Esophagus muscularis mucosa (tissue), 4 donors: ENCODE measurements around the gene RRAGC.

Source experiments
- CTCF ChIP-seq, 3 experiments: fragments of 200-600 bp in 2 of 3; fragments of 450-650 bp in 1 of 3; sonication (generic) in 2 of 3; IDR thresholded peaks; one replicate each; pipeline ENCODE4 v1.5.1; 2017 to 2019; ENCODE audit warnings: antibody characterized with exemption in 3 of 3, mild to moderate bottlenecking in 2 of 3, moderate library complexity in 1 of 3
- EP300 ChIP-seq: sonication (generic); formaldehyde crosslinking; IDR thresholded peaks from one replicate; pipeline ENCODE4 v1.6.1; 2017; ENCODE audit warnings: antibody characterized with exemption
- POLR2A ChIP-seq: fragments of 450-650 bp; IDR thresholded peaks from one replicate; pipeline ENCODE4 v1.6.1; 2017; ENCODE audit warnings: antibody characterized with exemption, moderate library complexity, mild to moderate bottlenecking, low read depth
- POLR2AphosphoS5 ChIP-seq, 2 donors: sonication (generic); formaldehyde crosslinking; IDR thresholded peaks; one replicate each; pipeline ENCODE4 v1.6.1; 2017; ENCODE audit warnings: antibody characterized with exemption in 2 of 2

GRCh38 chr1:38870996-38871395, 11.4 kb upstream of the RRAGC start:
- no peak for TF ChIP-seq CTCF (IDR thresholded peaks at IDR 0.05)
- no peak for TF ChIP-seq POLR2A
- no peak for TF ChIP-seq POLR2AphosphoS5 (IDR thresholded peaks at IDR 0.05)
- TF ChIP-seq EP300 = no peak
